Small intestine (tissue), 7 donors: Measurements from ENCODE around the gene POLN. TPM values are rescaled to one million over a fixed set of nuclear protein-coding genes. Genes with fewer than 3 reads are reported as not detected.

Source experiments
- DNase-seq, 2 donors: peaks; one replicate each; pipeline versions ENCODE4 v3.0.0 to v3.0.0-alpha.2; 2013
- FAIRE-seq: peaks from 2 replicates; lab custom pipeline; 2012; peaks lifted over from hg19 to GRCh38; lab: Jason Lieb, UNC
- H3K27ac ChIP-seq, 3 donors: one replicate each; pipeline ENCODE4 v1.5.1; 2013; ENCODE audit warnings: low read length in 2 of 3, mild to moderate bottlenecking in 2 of 3, control low read depth in 1 of 3, inconsistent platforms in 1 of 3, low read depth in 1 of 3, moderate library complexity in 1 of 3
- H3K27me3 ChIP-seq, 3 donors: one replicate each; pipeline ENCODE4 v1.6.1; 2013; ENCODE audit warnings: low read length in 3 of 3, inconsistent platforms in 1 of 3; ENCODE audit not compliant: control insufficient read depth in 3 of 3, insufficient read depth in 3 of 3
- H3K36me3 ChIP-seq, 3 donors: one replicate each; pipeline ENCODE4 v1.6.1; 2013; ENCODE audit warnings: low read length in 3 of 3, inconsistent platforms in 1 of 3, low read depth in 1 of 3, mild to moderate bottlenecking in 1 of 3, moderate library complexity in 1 of 3; ENCODE audit not compliant: control insufficient read depth in 3 of 3, insufficient read depth in 2 of 3
- H3K4me1 ChIP-seq, 3 donors: one replicate each; pipeline ENCODE4 v1.6.1; 2013; ENCODE audit warnings: low read length in 2 of 3, inconsistent platforms in 1 of 3, low read depth in 1 of 3, mild to moderate bottlenecking in 1 of 3, moderate library complexity in 1 of 3; ENCODE audit not compliant: control insufficient read depth in 3 of 3, insufficient read depth in 2 of 3
- H3K4me3 ChIP-seq, 3 donors: one replicate each; pipeline ENCODE4 v1.5.1; 2013; ENCODE audit warnings: low read length in 3 of 3, control low read depth in 1 of 3, inconsistent platforms in 1 of 3, low read depth in 1 of 3, mild to moderate bottlenecking in 1 of 3, moderate library complexity in 1 of 3
- H3K9me3 ChIP-seq, 2 donors: one replicate each; pipeline ENCODE4 v1.6.1; 2013; ENCODE audit warnings: low read depth in 1 of 2, low read length in 1 of 2; ENCODE audit not compliant: control insufficient read depth in 2 of 2, insufficient read depth in 1 of 2
- WGBS, 3 donors: extraction: QIAGEN DNeasy Blood & Tissue Kit; methylation state at CpG; one replicate each; pipeline ENCODE4 v1.1.7; 2013; 5-methylcytosine and 5-hydroxymethylcytosine counted together
- polyA plus RNA-seq, 4 donors: library from polyadenylated mRNA; stranded (reverse) in 3 of 4; unstranded in 1 of 4; fragments of 200-250 nt in 3 of 4; fragments of 120-200 nt in 1 of 4; gene quantifications; one replicate each; pipeline versions ENCODE4 v1.2.1 to v1.2.3, GENCODE V29; 2013
- donor health status: healthy with polysubstance abuse.
- donor health status: control.
- donor health status: control.
- donor health status: Bipolar disorder and iron deficiency.
- donor health status: healthy.

The POLN gene
- polyA plus RNA-seq, 4 donors = 0.89 to 2.2 (median 1.2) TPM

DNA sequence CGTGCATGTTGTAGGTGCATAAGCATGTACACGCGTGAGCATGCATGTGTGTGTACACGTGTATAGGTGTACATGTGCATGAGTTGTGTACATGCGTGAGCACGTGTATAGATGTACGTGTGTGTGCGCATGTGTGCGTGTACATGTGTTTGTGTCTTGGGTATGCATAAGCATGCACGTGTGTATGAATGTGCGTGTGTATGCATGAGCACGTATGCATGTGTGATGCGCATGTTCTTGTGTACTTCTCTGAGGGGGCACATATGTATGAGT is 173.8 kb downstream of the POLN start:
- Histone ChIP-seq H3K36me3 (no peaks in the 10 kb centered on the region), H3K27ac (no peak overlapping the region), H3K4me3 (no peak overlapping the region), H3K4me1 (no peaks in the 10 kb centered on the region), H3K27me3 (peaks cover 0 to 3% (median 0%) of the 10 kb centered on the region in 3 donors), H3K9me3 (no peaks in the 10 kb centered on the region)
- FAIRE-seq (no peak), DNase-seq (no peak)
- 93 to 97% (median 96%) methylated on average over 13 of the region's 13 CpGs for WGBS, 3 donors

DNA sequence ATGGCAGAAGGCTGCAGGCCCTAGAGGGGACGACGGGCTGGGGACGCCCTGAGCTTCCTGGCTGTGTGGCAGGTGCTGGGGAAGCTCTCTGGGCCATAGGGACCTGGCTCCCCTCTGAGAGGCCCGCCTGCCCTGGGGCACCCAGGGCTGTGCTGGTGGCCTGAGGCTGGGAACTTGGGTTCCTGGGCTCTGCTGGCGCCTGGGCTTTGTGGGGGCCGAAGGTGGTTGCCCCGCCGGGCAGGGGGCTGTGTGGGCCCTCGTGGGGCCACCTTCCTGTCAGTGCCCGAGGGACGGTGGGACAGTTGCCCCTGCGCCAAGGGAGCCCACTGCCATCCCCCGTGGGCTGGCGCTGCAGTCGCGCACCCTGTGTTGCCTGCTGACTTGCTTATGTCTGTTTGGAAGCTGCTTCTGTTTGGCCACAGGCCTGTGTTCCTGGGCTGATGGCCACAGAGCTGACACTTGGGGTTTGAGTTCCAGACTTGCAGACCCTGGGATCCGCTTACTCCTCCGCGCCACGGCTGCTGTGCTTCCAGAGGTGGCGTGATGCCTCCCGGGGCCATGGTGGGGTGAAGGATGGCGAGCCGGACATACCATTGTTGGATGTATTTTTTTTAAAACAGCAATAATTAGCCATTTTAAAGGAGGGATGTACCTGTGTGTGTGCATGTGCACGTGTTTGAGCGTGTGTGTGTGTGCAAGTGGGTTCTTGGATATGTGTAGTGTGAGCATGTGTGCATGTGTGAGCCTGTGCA is 174.3 kb downstream of the POLN start:
- H3K36me3 ChIP-seq = no peaks in the 10 kb centered on the region
- no peak overlapping the region for H3K4me3 ChIP-seq
- H3K27me3 ChIP-seq = peaks cover 0 to 3% (median 0%) of the 10 kb centered on the region in 3 donors
- no peaks in the 10 kb centered on the region for H3K9me3 ChIP-seq
- no peak overlapping the region for H3K27ac ChIP-seq
- WGBS, 3 donors = 79 to 87% (median 83%) methylated on average over 21 to 26 of the region's 26 CpGs
- no peaks in the 10 kb centered on the region for H3K4me1 ChIP-seq
- DNase-seq (no peak), FAIRE-seq (no peak)

DNA sequence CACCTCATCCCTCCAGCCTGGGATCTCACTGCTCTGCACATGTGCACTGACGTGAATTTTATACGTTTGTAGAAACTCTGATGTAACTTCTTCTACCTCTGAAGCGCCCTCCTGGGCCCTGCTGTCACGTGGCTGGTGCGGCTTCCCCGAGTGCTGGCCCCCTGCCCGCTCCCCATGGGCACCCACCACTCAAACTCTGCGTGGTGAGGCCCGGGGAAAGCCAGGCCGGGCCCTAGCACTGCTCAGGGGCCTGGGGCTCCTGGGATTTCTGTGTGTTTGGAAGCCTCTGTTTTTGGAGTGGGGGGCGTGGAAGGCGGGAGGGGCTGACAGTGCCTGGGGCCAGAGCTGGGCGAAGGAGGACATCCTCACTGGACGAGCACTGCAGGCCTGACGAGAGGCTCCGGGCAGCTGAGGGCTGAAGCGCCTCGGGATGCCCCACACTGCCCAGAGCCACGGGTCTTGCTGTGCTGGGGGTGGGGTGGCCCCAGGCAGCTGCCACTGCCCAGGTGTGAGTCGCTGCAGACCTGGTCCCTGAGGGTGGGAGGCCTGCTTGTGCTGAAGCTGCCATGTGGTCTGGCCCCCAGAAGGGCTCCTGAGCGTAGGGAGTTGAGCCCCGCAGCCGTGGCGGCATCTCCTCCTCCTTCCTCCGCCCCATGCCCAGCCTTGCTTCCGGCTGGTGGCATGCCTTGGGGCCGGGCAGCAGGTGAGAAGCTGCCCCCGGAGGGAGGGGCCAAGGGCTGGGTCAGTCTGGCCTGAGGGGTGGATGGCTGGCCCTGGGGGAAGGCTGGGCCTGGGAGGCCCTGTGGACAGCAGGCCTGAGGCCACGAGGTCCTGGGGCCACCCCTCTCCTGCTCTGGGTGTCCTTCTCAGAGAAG is 175.1 kb downstream of the POLN start:
- H3K36me3 ChIP-seq = no peaks in the 10 kb centered on the region
- H3K27ac ChIP-seq = no peak overlapping the region
- no peaks in the 10 kb centered on the region for H3K4me1 ChIP-seq
- H3K9me3 ChIP-seq = no peaks in the 10 kb centered on the region
- DNase-seq = no peak
- WGBS, 3 donors = 73 to 84% (median 73%) methylated on average over 24 to 29 of the region's 29 CpGs
- FAIRE-seq = no peak
- no peak overlapping the region for H3K4me3 ChIP-seq
- peaks cover 0 to 5% (median 0%) of the 10 kb centered on the region in 3 donors for H3K27me3 ChIP-seq

DNA sequence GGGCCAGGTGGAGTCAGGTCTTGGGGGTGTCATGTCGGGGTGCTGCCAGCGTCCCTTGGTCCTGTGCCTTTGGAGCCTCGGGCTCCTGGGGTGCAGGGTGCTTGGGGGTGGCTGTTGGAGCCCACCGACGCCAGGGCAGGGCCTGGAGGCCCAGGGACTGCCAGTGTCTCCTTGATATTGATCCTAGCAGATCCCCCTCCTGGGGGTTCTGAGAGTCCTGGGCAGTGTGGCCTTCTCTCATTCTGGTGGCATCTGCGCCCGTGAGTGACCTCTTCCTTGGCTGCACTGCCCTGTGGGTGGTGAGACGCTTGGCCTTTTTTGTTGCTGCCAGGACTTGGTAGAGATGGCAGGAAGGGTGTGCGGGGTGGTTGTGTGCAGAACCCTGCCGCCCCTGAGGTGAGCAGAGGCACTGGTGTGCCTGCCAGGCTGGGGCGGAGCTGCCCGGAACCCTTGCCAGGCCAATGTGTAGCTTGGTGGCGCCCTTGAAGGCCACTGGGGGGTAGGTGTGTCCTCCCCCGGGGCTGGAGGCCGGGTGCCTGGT is 175.8 kb downstream of the POLN start:
- Histone ChIP-seq H3K4me3 (no peak overlapping the region), H3K36me3 (no peaks in the 10 kb centered on the region), H3K4me1 (no peaks in the 10 kb centered on the region), H3K27ac (no peak overlapping the region), H3K27me3 (peaks cover 0 to 9% (median 6%) of the 10 kb centered on the region in 3 donors), H3K9me3 (no peaks in the 10 kb centered on the region)
- 59 to 88% (median 68%) methylated on average over 13 to 15 of the region's 15 CpGs for WGBS, 3 donors
- DNase-seq = no peak
- no peak for FAIRE-seq

DNA sequence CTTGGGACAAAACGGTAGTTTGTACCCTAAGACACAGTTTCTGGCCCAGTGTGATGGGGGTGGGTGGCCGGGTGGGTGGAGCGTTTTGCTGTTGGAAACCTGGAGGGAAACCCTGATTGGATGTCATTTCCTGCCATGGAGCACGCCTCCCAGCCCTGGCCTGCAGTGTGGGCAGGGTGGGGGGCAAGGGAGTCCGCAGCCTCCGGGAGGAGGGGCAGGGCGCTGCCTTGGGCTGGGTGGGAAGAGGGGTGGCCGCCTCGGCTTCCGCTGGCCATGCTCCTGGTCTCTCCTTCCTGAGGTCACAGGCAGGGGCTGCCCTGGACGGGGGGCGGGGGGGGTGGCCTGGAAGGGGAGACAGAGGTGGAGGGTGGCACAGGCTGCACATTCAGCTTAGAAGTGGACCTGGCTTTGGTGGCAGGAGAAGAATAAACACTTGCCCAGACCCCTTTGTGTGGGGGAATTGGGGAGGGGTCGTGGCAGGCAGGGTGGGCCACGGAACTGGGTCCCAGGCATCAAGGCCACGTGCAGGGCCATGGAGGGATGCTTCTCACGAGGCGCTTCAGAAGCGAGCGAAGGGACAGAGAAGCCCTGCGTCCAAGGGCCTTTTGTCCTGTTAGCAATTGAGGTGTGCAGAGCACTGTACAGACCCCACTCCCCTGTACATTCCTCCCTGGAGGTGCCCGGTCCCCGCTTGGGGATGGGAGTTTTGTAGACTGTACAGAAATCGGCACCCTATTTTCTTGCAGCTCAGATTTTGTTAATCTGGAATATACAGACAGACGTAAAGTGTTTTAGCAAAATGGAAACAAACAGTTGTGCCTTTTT is 176.6 kb downstream of the POLN start:
- DNase-seq = no peak
- H3K27me3 ChIP-seq = peaks cover 2 to 15% (median 14%) of the 10 kb centered on the region in 3 donors
- no peak overlapping the region for H3K27ac ChIP-seq
- no peak overlapping the region for H3K4me3 ChIP-seq
- 73 to 78% (median 74%) methylated on average over 23 to 24 of the region's 24 CpGs for WGBS, 3 donors
- H3K36me3 ChIP-seq = no peaks in the 10 kb centered on the region
- no peaks in the 10 kb centered on the region for H3K4me1 ChIP-seq
- no peak for FAIRE-seq
- no peaks in the 10 kb centered on the region for H3K9me3 ChIP-seq

DNA sequence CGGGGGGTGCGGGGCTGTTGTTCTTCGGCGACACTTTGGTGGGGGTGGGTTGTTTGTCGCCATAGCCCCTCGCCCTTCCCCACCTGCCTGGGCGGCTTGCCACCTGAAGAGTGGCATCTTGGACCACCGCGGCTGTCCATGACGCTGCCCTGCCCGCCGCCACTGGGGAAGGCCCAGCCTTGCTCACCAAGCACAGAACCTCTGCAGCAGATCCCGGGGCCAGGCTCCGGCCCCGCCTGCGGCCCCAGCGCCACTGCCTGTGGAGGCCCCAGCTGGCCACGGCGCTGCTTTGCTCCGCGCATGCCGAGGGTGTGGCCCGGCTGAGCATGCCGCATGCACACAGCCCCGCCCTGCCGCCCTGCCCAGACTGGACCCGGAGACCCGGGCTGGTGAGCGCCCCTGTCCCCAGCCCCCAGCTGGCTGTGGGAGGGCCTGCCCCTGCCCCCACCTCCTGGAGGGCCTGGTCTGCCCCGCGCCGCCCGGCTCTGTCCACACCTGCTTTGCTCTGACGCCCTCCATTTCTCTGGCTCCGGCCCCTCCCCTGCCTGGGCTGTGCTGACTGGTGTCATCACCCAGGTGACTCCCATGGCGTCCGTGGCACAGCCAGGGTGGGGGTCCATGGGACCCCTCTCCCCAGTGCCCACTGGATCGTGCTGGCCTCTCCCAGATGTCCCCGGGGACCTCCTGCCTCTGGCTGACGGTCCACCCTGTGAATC is 177.5 kb downstream of the POLN start:
- Histone ChIP-seq H3K27me3 (peaks cover 5 to 19% (median 19%) of the 10 kb centered on the region in 3 donors), H3K4me1 (no peaks in the 10 kb centered on the region), H3K27ac (no peak overlapping the region), H3K4me3 (peak overlapping the region in 1 of 3 donors; percentile 14), H3K9me3 (no peaks in the 10 kb centered on the region), H3K36me3 (no peaks in the 10 kb centered on the region)
- DNase-seq (peak; percentile 64 to 81), FAIRE-seq (no peak)
- 29 to 73% (median 65%) methylated on average over 31 to 40 of the region's 40 CpGs for WGBS, 3 donors

DNA sequence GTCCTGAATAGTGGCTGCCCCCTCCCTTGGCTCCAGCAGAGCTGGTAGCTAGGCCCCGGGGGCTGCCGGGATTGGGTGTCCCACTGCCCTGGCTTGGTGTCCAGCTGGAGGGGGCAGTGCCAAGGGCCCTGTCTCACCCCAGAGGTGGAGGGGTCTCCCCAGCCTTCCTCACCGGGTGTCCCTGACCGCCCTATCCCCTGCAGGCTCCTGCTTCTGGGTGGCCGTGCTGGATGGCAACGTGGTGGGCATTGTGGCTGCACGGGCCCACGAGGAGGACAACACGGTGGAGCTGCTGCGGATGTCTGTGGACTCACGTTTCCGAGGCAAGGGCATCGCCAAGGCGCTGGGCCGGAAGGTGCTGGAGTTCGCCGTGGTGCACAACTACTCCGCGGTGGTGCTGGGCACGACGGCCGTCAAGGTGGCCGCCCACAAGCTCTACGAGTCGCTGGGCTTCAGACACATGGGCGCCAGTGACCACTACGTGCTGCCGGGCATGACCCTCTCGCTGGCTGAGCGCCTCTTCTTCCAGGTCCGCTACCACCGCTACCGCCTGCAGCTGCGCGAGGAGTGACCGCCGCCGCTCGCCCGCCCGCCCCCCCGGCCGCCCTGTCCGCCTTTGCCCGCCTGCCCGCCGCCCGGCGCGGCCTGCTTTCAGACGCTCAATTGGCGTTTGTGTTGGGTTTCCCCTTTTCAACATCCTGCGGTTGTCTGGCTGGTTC is 178.2 kb downstream of the POLN start:
- Histone ChIP-seq H3K36me3 (no peaks in the 10 kb centered on the region), H3K9me3 (no peaks in the 10 kb centered on the region), H3K27me3 (peaks cover 5 to 21% (median 19%) of the 10 kb centered on the region in 3 donors), H3K4me3 (no peak overlapping the region), H3K4me1 (no peaks in the 10 kb centered on the region), H3K27ac (no peak overlapping the region)
- FAIRE-seq = no peak
- 90 to 94% (median 92%) methylated on average over 48 to 53 of the region's 53 CpGs for whole genome bisulfite sequencing, 3 donors
- DNase-seq = no peak
